ENCODE measurements around the gene COL18A1. TPM values are rescaled to one million over a fixed set of nuclear protein-coding genes. Genes with fewer than 3 reads are reported as not detected.

The COL18A1 gene
- total and polyA plus RNA-seq, 2 of the 8 experiments (the other 6 are each of a cell fraction or from before 2014, with no cell fraction given), result 145 to 201 TPM

GRCh38 chr21:45481566-45481965 lies 76.6 kb downstream of the COL18A1 start (continued):
- TF ChIP-seq TCF12 (IDR thresholded peaks at IDR 0.05; ENCODE audit: low read depth, low read length) (no peak), TAF1 (IDR thresholded peaks at IDR 0.05; ENCODE audit: low read depth, low read length) (no peak), SUZ12 (IDR thresholded peaks at IDR 0.05; ENCODE audit: low read length) (no peak), SP2 (IDR thresholded peaks at IDR 0.05; ENCODE audit: low read length) (no peak)

Measured in H1 (cell line).